H1 (cell line): ENCODE results near the gene STAT3. TPM values are rescaled to one million over a fixed set of nuclear protein-coding genes. Genes with fewer than 3 reads are reported as not detected.

Experiments used
- GTF2F1 ChIP-seq: IDR thresholded peaks from 2 replicates; pipeline ENCODE4 v1.6.1; 2012; ENCODE audit warnings: low read depth, low read length, improper control_type of control experiment, borderline replicate concordance
- JUN ChIP-seq: IDR thresholded peaks from 2 replicates; pipeline ENCODE4 v1.6.1; 2011; ENCODE audit warnings: low read depth, mild to moderate bottlenecking, improper control_type of control experiment, low read length
- RFX5 ChIP-seq: IDR thresholded peaks from 2 replicates; pipeline ENCODE4 v1.6.1; 2011; ENCODE audit warnings: low read depth, low read length, improper control_type of control experiment, borderline replicate concordance
- RXRA ChIP-seq: IDR thresholded peaks from 2 replicates; pipeline ENCODE4 v1.6.1; 2011; ENCODE audit warnings: low read depth, mild to moderate bottlenecking, low read length, moderate library complexity; ENCODE audit not compliant: insufficient read depth
- SP2 ChIP-seq: IDR thresholded peaks from 2 replicates; pipeline ENCODE4 v1.6.1; 2012; ENCODE audit warnings: mild to moderate bottlenecking, low read length, inconsistent platforms
- SUZ12 ChIP-seq: fragments of 200-600 bp; sonication (generic); IDR thresholded peaks from 2 replicates; pipeline ENCODE4 v1.6.1; 2012; ENCODE audit warnings: mild to moderate bottlenecking, inconsistent platforms, low read length, moderate library complexity, mixed read lengths
- polyA plus RNA-seq, 7 experiments: library from polyadenylated mRNA; depleted of rRNA in 3 of 7; stranded (reverse) in 5 of 7; unstranded in 2 of 7; fragments of >200 nt in 5 of 7; fragments of 200-250 nt in 2 of 7; gene quantifications; 1 replicate in 5 of 7; 2 replicates in 1 of 7; 4 replicates in 1 of 7; pipeline versions ENCODE4 v1.2.1 to v1.2.3, GENCODE V29; 2011 to 2013; ENCODE audit warnings: missing spikeins in 2 of 7, mixed read lengths in 2 of 7
- total RNA-seq: library from RNA; stranded (reverse); fragmentation: NEBNext Ultra II Directional; extraction: Animal tissue kit (Norgen Biotek cat#: 25700); gene quantifications from 2 replicates; pipeline ENCODE4 v1.2.1, GENCODE V29; 2021
- TF ChIP-seq, protein P1 (sequence below): IDR thresholded peaks from 2 replicates; pipeline ENCODE4 v1.6.1; 2012; ENCODE audit warnings: inconsistent platforms

Gene STAT3
- total and polyA plus RNA-seq, 2 of the 8 experiments (the other 6 are each of a cell fraction or from before 2014, with no cell fraction given): 38.4 to 94.1 TPM

DNA sequence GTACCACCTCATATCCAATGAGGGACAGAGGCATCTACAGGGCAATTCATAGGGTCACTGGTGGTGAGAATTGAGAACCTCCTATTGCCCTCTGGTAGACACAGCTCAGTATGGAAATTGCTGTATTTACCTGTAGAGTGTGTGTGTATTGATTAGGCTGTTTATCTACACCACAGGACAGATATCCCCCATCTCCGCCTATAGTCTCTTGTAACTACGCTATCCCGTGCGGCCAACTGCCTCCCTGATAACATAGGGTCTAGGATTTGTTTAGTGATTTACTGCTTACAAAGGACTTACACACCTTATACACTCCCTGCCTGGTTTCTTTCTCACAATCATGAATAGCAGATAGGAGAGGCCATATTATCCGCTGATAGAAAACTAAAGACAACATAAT is 1.7 kb upstream of the STAT3 start (continued):
- TF ChIP-seq, protein P1, sequence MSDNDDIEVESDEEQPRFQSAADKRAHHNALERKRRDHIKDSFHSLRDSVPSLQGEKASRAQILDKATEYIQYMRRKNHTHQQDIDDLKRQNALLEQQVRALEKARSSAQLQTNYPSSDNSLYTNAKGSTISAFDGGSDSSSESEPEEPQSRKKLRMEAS: no peak
- TF ChIP-seq SP2: no peak
- no peak for TF ChIP-seq RFX5
- TF ChIP-seq GTF2F1: no peak
- TF ChIP-seq JUN: no peak
- no peak for TF ChIP-seq RXRA
- TF ChIP-seq SUZ12: no peak
- TF ChIP-seq, all 59 proteins: peak for 0
